GM06990 (cell line): ENCODE measurements around the gene STX19.

Experiments used
- DNase-seq: peaks from one replicate; pipeline ENCODE4 v3.0.0-alpha.2; 2011; ENCODE audit not compliant: insufficient read length; ENCODE audit errors: extremely low read depth
- H3K27me3 ChIP-seq: replicated peaks from 2 replicates; pipeline ENCODE4 v1.6.0; 2011; ENCODE audit warnings: low read length; ENCODE audit not compliant: control insufficient read depth, insufficient read depth
- H3K36me3 ChIP-seq: 2 replicates; pipeline ENCODE4 v1.5.1; 2011; ENCODE audit warnings: low read length; ENCODE audit not compliant: control insufficient read depth, insufficient read depth
- H3K4me3 ChIP-seq: replicated peaks from 2 replicates; pipeline ENCODE4 v1.5.1; 2011; ENCODE audit warnings: low read depth, mild to moderate bottlenecking, control low read depth, low read length
- TF ChIP-seq, protein P1 (sequence below): IDR thresholded peaks from 2 replicates; pipeline ENCODE4 v1.5.1; 2011; ENCODE audit warnings: low read length, control low read depth, mild to moderate bottlenecking, inconsistent platforms; ENCODE audit not compliant: insufficient read depth, poor library complexity, severe bottlenecking

Gene STX19, protein sequence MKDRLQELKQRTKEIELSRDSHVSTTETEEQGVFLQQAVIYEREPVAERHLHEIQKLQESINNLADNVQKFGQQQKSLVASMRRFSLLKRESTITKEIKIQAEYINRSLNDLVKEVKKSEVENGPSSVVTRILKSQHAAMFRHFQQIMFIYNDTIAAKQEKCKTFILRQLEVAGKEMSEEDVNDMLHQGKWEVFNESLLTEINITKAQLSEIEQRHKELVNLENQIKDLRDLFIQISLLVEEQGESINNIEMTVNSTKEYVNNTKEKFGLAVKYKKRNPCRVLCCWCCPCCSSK

DNA sequence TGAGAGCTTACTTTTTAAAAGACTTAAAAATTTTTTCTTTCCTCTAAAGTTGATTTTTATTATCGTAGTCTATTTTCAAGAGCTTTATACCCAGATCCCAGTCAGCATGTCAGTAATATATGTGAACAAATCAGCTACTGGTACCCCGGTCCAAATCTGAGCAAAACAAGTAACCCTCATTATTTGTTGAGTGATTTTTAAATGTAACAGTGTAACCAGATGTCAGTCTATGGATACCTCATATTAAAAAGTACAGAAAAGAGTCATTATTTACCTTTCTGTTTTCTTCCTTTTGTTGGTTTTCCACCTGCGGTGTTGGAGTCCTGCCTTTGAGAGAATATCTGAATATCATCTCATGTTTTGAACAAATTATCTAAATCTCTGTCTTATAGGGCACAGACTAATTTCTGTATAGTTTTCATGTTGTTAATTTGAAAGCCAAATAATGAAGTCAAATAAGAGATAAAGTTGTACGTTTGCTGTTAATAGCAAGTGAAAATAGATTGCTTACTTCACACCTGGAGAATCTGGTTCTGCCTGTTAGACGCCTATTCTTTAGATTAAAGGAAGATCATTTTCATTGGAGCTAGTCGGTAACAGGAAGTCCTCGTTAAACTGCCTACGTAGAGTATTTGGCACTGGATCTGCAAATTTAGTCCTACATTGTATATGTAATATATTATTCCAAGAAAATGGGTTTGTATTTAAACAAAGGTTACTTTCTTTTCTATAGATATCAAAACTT is at the start of gene STX19:
STX19 (minus strand) TSS at position 505 of the 745 bp plus-strand sequence. CDS start 13,328 bp downstream, outside the sequence.
- no peak for DNase-seq
- Histone ChIP-seq H3K27me3 (no peaks in the 10 kb centered on the region), H3K4me3 (no peak within 1 kb of the TSS)

DNA sequence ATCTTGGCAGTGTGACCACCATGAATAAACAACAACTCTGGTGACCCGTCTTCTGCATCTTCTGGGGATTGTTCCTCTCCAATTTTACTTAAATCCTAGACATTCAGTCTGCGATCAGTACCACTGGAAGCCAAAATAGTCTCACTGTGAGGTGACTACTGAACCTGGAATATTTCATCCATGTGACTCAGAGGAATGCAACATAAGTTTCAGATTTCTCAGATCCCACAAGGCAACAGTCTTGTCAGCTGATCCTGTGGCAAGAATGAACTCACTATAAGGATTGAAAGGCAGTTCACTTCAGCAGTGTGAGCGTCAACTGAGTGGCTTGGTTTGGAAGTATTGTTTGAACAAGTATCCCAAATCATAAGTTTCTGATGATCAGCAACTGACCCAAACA is 47.7 kb upstream of the STX19 start:
- Histone ChIP-seq H3K4me3 (no peak overlapping the region), H3K27me3 (no peaks in the 10 kb centered on the region), H3K36me3 (no peaks in the 10 kb centered on the region; the same call in none of the 2 replicates)
- TF ChIP-seq, protein P1, sequence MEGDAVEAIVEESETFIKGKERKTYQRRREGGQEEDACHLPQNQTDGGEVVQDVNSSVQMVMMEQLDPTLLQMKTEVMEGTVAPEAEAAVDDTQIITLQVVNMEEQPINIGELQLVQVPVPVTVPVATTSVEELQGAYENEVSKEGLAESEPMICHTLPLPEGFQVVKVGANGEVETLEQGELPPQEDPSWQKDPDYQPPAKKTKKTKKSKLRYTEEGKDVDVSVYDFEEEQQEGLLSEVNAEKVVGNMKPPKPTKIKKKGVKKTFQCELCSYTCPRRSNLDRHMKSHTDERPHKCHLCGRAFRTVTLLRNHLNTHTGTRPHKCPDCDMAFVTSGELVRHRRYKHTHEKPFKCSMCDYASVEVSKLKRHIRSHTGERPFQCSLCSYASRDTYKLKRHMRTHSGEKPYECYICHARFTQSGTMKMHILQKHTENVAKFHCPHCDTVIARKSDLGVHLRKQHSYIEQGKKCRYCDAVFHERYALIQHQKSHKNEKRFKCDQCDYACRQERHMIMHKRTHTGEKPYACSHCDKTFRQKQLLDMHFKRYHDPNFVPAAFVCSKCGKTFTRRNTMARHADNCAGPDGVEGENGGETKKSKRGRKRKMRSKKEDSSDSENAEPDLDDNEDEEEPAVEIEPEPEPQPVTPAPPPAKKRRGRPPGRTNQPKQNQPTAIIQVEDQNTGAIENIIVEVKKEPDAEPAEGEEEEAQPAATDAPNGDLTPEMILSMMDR: no peak
- no peak for DNase-seq

More for the DNA sequence above, at the start of gene STX19:
- TF ChIP-seq, protein P1: no peak
- H3K36me3 ChIP-seq: no peaks in the 10 kb centered on the region

DNA sequence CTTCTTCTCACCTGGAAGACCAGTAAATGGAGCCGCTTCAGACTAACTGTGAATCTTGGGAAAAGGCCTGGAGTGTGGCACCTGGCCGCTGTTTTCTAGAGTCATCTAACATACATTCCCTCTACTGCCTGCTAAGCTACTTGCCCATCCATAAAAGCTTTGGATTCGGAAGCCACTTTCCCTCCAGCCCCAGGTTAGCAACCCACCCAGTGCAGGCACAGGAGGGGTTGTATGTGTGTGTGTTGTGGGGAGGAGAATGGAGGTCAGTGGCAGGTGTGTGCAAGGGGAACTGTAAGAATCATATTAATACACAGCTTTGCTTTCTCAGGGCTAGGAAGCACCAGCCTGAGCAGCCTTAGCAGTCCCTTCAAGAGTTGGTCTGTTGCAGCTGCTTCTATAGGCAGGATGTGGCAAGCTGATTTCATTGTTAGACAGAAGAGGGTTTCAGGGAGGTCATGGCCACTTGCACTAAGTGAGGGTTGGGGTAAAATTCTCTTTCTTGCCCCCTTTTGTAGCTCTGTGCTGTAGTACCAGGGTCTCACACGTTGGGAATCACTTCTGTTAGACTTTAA is 43.4 kb upstream of the STX19 start:
- TF ChIP-seq, protein P1: no peak
- Histone ChIP-seq H3K36me3 (peaks cover 3% of the 10 kb centered on the region), H3K4me3 (no peak overlapping the region), H3K27me3 (no peaks in the 10 kb centered on the region)
- DNase-seq: no peak

DNA sequence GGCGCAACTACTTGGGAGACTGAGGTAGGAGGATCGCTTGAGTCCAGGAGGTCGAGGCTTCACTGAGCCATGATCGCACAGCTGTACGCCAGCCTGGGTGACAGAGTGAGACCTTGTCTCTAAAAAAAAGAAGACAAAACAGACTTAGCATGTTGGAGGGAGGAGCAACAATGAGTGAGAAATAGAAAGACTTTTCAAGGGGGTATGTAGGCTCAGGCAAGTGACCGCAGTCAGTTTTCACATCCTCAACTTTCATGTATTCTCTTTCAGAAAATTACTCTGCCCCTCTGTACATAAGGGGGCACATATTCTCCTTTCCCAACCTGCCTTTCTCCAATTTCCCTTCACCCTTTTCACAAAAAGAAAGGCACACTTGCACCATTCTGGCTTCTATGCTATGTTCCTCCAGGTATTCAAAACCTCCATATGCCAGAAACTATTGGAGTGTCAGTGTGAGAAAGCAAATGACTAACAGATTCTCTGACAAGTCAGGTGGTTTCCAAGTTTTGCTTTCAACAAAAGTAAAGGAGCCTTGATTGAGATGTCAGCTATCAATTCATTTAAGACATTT is 42.0 kb upstream of the STX19 start:
- TF ChIP-seq, protein P1: no peak

DNA sequence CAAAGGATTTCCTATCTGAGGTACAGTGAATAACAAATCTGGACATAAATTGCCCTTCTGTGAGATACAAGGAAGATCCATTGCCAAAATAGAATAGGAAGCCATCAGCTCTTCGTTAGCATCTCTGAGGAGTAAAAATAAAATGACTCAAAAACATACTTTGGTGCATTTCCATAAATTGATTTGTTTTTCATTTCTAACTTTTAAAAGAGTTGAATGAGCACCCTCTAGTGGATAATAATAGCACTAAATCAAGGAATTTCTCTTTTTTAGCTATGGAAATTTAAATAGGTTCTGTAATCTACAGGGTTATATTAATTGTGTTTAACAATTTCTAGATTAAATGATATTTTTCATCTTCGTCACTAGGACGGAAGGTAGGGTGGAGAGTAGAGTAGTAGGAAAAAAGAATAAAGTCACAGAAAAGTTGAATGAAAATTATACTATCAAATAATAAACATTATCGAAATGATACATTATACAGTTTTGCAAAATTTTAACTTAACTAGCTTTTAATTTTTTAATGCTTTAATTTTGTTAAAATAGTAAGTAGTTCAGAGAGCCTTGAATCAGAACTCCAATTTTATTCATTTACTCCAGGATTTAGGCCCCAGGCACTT is 40.9 kb upstream of the STX19 start:
- DNase-seq: no peak
- H3K4me3 ChIP-seq: no peak overlapping the region
- TF ChIP-seq, protein P1: peak; percentile 28
- H3K36me3 ChIP-seq: peaks cover 3% of the 10 kb centered on the region
- no peaks in the 10 kb centered on the region for H3K27me3 ChIP-seq

More for the DNA sequence above, 42.0 kb upstream of the STX19 start:
- Histone ChIP-seq H3K4me3 (no peak overlapping the region), H3K36me3 (peaks cover 3% of the 10 kb centered on the region), H3K27me3 (no peaks in the 10 kb centered on the region)
- DNase-seq: no peak
